Endodermal cell (in vitro differentiated cells): ENCODE results near the gene PARD3B. TPM values are rescaled to one million over a fixed set of nuclear protein-coding genes. Genes with fewer than 3 reads are reported as not detected.

Source experiments
- DNase-seq: peaks from one replicate; pipeline ENCODE4 v3.0.0-alpha.2; 2017
- H3K27ac ChIP-seq: 2 replicates; pipeline ENCODE4 v1.5.1; 2013; ENCODE audit warnings: mild to moderate bottlenecking, low read depth, low read length, moderate library complexity
- H3K27me3 ChIP-seq: 2 replicates; pipeline ENCODE4 v1.6.1; 2013; ENCODE audit warnings: mild to moderate bottlenecking, low read length, moderate library complexity; ENCODE audit not compliant: insufficient read depth, control insufficient read depth, poor library complexity, severe bottlenecking
- H3K36me3 ChIP-seq: 2 replicates; pipeline ENCODE4 v1.7.0; 2013; ENCODE audit warnings: mild to moderate bottlenecking, low read length, moderate library complexity; ENCODE audit not compliant: control insufficient read depth, insufficient read depth
- H3K4me1 ChIP-seq: one replicate; pipeline ENCODE4 v1.7.0; 2013; ENCODE audit warnings: low read length; ENCODE audit not compliant: control insufficient read depth, insufficient read depth
- H3K4me3 ChIP-seq: 2 replicates; pipeline ENCODE4 v1.5.1; 2013; ENCODE audit warnings: mild to moderate bottlenecking, low read length, moderate library complexity
- H3K9ac ChIP-seq: 2 replicates; pipeline ENCODE4 v1.6.1; 2013; ENCODE audit warnings: mild to moderate bottlenecking, low read length, moderate library complexity; ENCODE audit not compliant: poor library complexity, severe bottlenecking; ENCODE audit errors: extremely low read depth
- H3K9me3 ChIP-seq: 2 replicates; pipeline ENCODE4 v1.6.1; 2013; ENCODE audit warnings: mild to moderate bottlenecking, low read length, moderate library complexity; ENCODE audit not compliant: control insufficient read depth
- H3K27ac Mint-ChIP-seq: 2 replicates; pipeline ENCODE4 v1.8.0; 2020; ENCODE audit warnings: mixed read lengths
- H3K27me3 Mint-ChIP-seq: 2 replicates; pipeline ENCODE4 v1.8.0; 2021; ENCODE audit warnings: mild to moderate bottlenecking, mixed read lengths; ENCODE audit not compliant: insufficient read depth
- H3K36me3 Mint-ChIP-seq: 2 replicates; pipeline ENCODE4 v1.8.0; 2020; ENCODE audit warnings: low read depth, mixed read lengths
- H3K4me1 Mint-ChIP-seq: 2 replicates; pipeline ENCODE4 v1.8.0; 2020; ENCODE audit warnings: mixed read lengths
- H3K4me3 Mint-ChIP-seq: 2 replicates; pipeline ENCODE4 v1.8.0; 2020; ENCODE audit warnings: mild to moderate bottlenecking, moderate library complexity, mixed read lengths
- H3K9me3 Mint-ChIP-seq: 2 replicates; pipeline ENCODE4 v1.8.0; 2020; ENCODE audit warnings: mild to moderate bottlenecking, mixed read lengths
- WGBS, 2 experiments: methylation state at CpG; one replicate each; pipeline versions ENCODE4 v1.1.5 to v1.1.7; 2013; ENCODE audit warnings: missing lambda C conversion rate in 2 of 2, mixed read lengths in 1 of 2; ENCODE audit not compliant: insufficient coverage in 1 of 2, insufficient read length in 1 of 2; 5-methylcytosine and 5-hydroxymethylcytosine counted together
- total RNA-seq, 2 donors: library from RNA; stranded (reverse); fragmentation: NEBNext Ultra II Directional in 1 of 2; extraction: Animal tissue kit (Norgen Biotek cat#: 25700) in 1 of 2; gene quantifications; 2 replicates in 1 of 2; 3 replicates in 1 of 2; pipeline ENCODE4 v1.2.1, GENCODE V29; 2021
- TF ChIP-seq, protein P1 (sequence below): fragments of 200-600 bp; sonication (generic); conservative IDR thresholded peaks from 2 replicates; pipeline ENCODE4 v1.5.0; 2021; ENCODE audit warnings: antibody characterized with exemption, mild to moderate bottlenecking

PARD3B gene
- total RNA-seq, 2 donors from 2014 or later: 2.5 to 5.6 TPM

DNA sequence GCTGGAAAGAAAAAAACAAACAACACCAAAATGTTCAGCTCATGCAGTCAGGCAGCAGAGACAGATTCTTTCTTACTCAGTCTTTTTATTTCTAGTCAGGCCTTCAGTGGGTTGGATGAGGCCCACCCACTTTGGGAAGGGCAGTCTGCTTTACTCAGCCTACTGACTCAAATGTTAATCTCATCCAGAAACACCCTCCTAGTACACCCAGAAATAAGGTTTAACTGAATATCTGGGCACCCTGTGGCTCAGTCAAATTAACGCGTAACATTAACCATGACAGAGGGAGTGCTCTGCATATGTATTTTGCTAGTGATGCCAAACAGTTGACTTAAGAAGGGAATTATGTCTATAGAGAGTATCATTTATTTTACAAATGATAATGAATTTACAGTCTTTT, 401.6 kb downstream of the PARD3B start:
- no peak for DNase-seq
- 94% methylated on average over 2 of the region's 2 CpGs; no CpG with 5 or more reads in 1 of the 2 experiments for WGBS, 2 experiments
- H3K9ac ChIP-seq: no peak overlapping the region
- no peaks in the 10 kb centered on the region for H3K4me1 ChIP-seq
- H3K27me3 ChIP-seq: no peaks in the 10 kb centered on the region
- H3K9me3 ChIP-seq: peaks cover 13% of the 10 kb centered on the region
- no peak overlapping the region for H3K4me3 ChIP-seq
- Mint-ChIP-seq H3K27ac (no peak overlapping the region), H3K9me3 (peaks cover 14% of the 10 kb centered on the region), H3K36me3 (peaks cover 2% of the 10 kb centered on the region), H3K27me3 (no peaks in the 10 kb centered on the region), H3K4me3 (no peak overlapping the region), H3K4me1 (peaks cover 4% of the 10 kb centered on the region)
- H3K36me3 ChIP-seq: no peaks in the 10 kb centered on the region
- TF ChIP-seq, protein P1, sequence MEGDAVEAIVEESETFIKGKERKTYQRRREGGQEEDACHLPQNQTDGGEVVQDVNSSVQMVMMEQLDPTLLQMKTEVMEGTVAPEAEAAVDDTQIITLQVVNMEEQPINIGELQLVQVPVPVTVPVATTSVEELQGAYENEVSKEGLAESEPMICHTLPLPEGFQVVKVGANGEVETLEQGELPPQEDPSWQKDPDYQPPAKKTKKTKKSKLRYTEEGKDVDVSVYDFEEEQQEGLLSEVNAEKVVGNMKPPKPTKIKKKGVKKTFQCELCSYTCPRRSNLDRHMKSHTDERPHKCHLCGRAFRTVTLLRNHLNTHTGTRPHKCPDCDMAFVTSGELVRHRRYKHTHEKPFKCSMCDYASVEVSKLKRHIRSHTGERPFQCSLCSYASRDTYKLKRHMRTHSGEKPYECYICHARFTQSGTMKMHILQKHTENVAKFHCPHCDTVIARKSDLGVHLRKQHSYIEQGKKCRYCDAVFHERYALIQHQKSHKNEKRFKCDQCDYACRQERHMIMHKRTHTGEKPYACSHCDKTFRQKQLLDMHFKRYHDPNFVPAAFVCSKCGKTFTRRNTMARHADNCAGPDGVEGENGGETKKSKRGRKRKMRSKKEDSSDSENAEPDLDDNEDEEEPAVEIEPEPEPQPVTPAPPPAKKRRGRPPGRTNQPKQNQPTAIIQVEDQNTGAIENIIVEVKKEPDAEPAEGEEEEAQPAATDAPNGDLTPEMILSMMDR: no peak
- H3K27ac ChIP-seq: no peak overlapping the region

GRCh38 chr2:204947405-204947804, 402.1 kb downstream of the PARD3B start:
- H3K4me1 Mint-ChIP-seq: peaks cover 4% of the 10 kb centered on the region
- H3K4me3 Mint-ChIP-seq: no peak overlapping the region
- TF ChIP-seq, protein P1: no peak
- H3K27me3 Mint-ChIP-seq: no peaks in the 10 kb centered on the region
- no peaks in the 10 kb centered on the region for H3K27me3 ChIP-seq
- H3K9me3 ChIP-seq: peaks cover 13% of the 10 kb centered on the region
- no peak for DNase-seq
- peaks cover 14% of the 10 kb centered on the region for H3K9me3 Mint-ChIP-seq
- no peak overlapping the region for H3K4me3 ChIP-seq
- no peaks in the 10 kb centered on the region for H3K4me1 ChIP-seq
- no peak overlapping the region for H3K27ac Mint-ChIP-seq
- no peaks in the 10 kb centered on the region for H3K36me3 ChIP-seq
- H3K9ac ChIP-seq: no peak overlapping the region
- H3K27ac ChIP-seq: no peak overlapping the region
- 86% methylated on average over 1 of the region's 1 CpG; no CpG with 5 or more reads in 1 of the 2 experiments for WGBS, 2 experiments
- peaks cover 2% of the 10 kb centered on the region for H3K36me3 Mint-ChIP-seq

DNA sequence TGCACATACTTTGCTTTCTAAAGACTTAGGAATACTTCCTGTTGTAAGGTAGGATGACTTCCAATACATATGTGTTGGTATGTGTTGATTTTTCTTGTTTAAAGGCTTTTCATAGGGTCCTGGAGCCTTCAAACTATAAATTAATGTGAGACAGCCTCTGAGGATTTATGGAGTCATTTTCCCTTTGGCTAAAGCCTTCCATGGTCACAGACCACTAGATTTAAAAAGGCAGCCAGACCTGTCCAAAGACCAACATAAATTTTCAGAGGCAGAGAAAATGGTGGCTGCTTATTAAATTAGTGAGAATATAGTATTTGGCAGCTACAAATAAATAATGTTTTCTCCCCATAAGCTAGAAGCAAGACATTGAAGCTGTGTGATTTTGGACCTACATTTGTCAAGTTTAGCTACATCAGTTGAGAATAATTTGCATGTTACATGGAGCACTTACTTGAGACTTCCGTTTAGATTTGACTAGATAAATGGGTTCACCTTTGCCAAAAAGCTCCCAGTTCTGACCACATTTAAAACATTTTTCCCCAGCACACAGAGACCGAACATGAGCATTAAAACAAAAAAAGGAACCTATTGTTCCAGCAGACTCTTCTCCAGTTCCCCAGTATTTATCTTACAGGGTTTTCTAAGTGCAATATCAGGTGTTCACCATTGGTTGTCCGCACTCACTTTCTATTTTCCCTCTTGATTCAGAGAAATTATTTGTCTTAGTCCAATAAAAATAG, 402.9 kb downstream of the PARD3B start:
- Histone ChIP-seq H3K9me3 (peaks cover 13% of the 10 kb centered on the region), H3K9ac (no peak overlapping the region), H3K4me1 (no peaks in the 10 kb centered on the region), H3K36me3 (no peaks in the 10 kb centered on the region), H3K4me3 (no peak overlapping the region), H3K27me3 (no peaks in the 10 kb centered on the region), H3K27ac (no peak overlapping the region)
- Mint-ChIP-seq H3K36me3 (peaks cover 2% of the 10 kb centered on the region), H3K4me1 (peaks cover 4% of the 10 kb centered on the region), H3K27ac (no peak overlapping the region), H3K4me3 (no peak overlapping the region), H3K27me3 (no peaks in the 10 kb centered on the region), H3K9me3 (peaks cover 14% of the 10 kb centered on the region)
- TF ChIP-seq, protein P1: no peak
- WGBS, 2 experiments: 90 to 93% methylated on average over 2 to 3 of the region's 3 CpGs
- DNase-seq: no peak
